ENCODE data around the gene RREB1.

RREB1 gene

GRCh38 chr6:7122684-7123083 lies 14.9 kb downstream of the RREB1 start:
- DNase-seq (ENCODE audit: low read depth in 2 of 2): no peak

GRCh38 chr6:7124114-7124513 lies 16.4 kb downstream of the RREB1 start:
- DNase-seq (ENCODE audit: low read depth in 2 of 2): no peak

- DNase-seq (ENCODE audit: low read depth in 2 of 2): no peak
Measured at GRCh38 chr6:7124636-7125035, 16.9 kb downstream of the RREB1 start.

- no peak for DNase-seq (ENCODE audit: low read depth in 2 of 2)
Measured at GRCh38 chr6:7125290-7125689, 17.5 kb downstream of the RREB1 start.

- DNase-seq (ENCODE audit: low read depth in 2 of 2): no peak
Measured at GRCh38 chr6:7126754-7127153, 19.0 kb downstream of the RREB1 start.

- no peak for DNase-seq (ENCODE audit: low read depth in 2 of 2)
Measured at GRCh38 chr6:7127680-7128079, 19.9 kb downstream of the RREB1 start.

- DNase-seq (ENCODE audit: low read depth in 2 of 2): no peak
Measured at GRCh38 chr6:7129360-7129759, 21.6 kb downstream of the RREB1 start.

- no peak for DNase-seq (ENCODE audit: low read depth in 2 of 2)
Measured at GRCh38 chr6:7129784-7130569, 22.2 kb downstream of the RREB1 start.

- DNase-seq (ENCODE audit: low read depth in 2 of 2): no peak
Measured at GRCh38 chr6:7131390-7131789, 23.6 kb downstream of the RREB1 start.

- DNase-seq (ENCODE audit: low read depth in 2 of 2): no peak
Measured at GRCh38 chr6:7132398-7133035, 24.8 kb downstream of the RREB1 start.

GRCh38 chr6:7134999-7135745 lies 27.4 kb downstream of the RREB1 start:
- DNase-seq (ENCODE audit: low read depth in 2 of 2): no peak

GRCh38 chr6:7135755-7136154 lies 28.0 kb downstream of the RREB1 start:
- no peak for DNase-seq (ENCODE audit: low read depth in 2 of 2)

GRCh38 chr6:7136859-7137334 lies 29.1 kb downstream of the RREB1 start:
- no peak for DNase-seq (ENCODE audit: low read depth in 2 of 2)

- peak; percentile 52 to 57 for DNase-seq (ENCODE audit: low read depth in 2 of 2)
Measured at GRCh38 chr6:7137335-7138045, 29.7 kb downstream of the RREB1 start.

GRCh38 chr6:7138046-7138531 lies 30.3 kb downstream of the RREB1 start:
- DNase-seq (ENCODE audit: low read depth in 2 of 2): no peak

GRCh38 chr6:7138921-7139358 lies 31.2 kb downstream of the RREB1 start:
- DNase-seq (ENCODE audit: low read depth in 2 of 2): no peak

- DNase-seq (ENCODE audit: low read depth in 2 of 2): no peak
Measured at GRCh38 chr6:7139835-7140470, 32.2 kb downstream of the RREB1 start.

GRCh38 chr6:7140631-7141378 lies 33.0 kb downstream of the RREB1 start:
- peak; percentile 73 to 75 for DNase-seq (ENCODE audit: low read depth in 2 of 2)

GRCh38 chr6:7142228-7142801 lies 34.6 kb downstream of the RREB1 start:
- no peak for DNase-seq (ENCODE audit: low read depth in 2 of 2)

- no peak for DNase-seq (ENCODE audit: low read depth in 2 of 2)
Measured at GRCh38 chr6:7142918-7143475, 35.2 kb downstream of the RREB1 start.
